Measurements from ENCODE around the gene CFAP46. TPM values are rescaled to one million over a fixed set of nuclear protein-coding genes. Genes with fewer than 3 reads are reported as not detected.
"Not testable (repeated sequence)": the region's sequence is repeated elsewhere in the genome, so short reads cannot be mapped to it uniquely, and the experiment has no call there.

CFAP46 gene
- total RNA-seq, 4 donors from 2014 or later = 0.29 to 9.0 (median 2.7) TPM

DNA sequence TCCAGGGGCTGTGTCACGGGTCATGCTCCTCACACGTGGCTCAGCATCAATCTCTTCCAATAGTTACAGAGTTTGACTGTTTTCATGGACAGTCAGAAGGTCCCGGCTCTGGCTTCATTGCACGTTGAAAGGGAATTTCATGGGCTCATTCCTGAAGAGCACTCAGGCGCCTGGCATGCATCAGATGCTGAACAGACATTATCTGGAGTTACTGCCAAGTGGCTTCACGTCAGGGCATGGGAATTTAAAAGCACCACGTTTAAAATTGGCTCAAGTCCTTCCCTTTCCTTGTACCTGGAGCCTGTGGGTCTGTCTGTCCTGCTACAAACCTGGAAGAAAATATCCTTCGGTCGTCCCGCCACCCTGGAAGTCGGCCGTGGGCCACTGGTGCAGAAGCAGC lies 50.4 kb downstream of the CFAP46 start:
- intact Hi-C loops (cut with DNase I; ENCODE audit: low total_unique reads) = no loop called here
- no peaks in the 10 kb centered on the region for H3K27me3 ChIP-seq
- peak overlapping the region in 1 of 2 donors; percentile 47 for H3K27ac ChIP-seq
- no peaks in the 10 kb centered on the region for H3K4me1 ChIP-seq
- TF ChIP-seq, protein P1, sequence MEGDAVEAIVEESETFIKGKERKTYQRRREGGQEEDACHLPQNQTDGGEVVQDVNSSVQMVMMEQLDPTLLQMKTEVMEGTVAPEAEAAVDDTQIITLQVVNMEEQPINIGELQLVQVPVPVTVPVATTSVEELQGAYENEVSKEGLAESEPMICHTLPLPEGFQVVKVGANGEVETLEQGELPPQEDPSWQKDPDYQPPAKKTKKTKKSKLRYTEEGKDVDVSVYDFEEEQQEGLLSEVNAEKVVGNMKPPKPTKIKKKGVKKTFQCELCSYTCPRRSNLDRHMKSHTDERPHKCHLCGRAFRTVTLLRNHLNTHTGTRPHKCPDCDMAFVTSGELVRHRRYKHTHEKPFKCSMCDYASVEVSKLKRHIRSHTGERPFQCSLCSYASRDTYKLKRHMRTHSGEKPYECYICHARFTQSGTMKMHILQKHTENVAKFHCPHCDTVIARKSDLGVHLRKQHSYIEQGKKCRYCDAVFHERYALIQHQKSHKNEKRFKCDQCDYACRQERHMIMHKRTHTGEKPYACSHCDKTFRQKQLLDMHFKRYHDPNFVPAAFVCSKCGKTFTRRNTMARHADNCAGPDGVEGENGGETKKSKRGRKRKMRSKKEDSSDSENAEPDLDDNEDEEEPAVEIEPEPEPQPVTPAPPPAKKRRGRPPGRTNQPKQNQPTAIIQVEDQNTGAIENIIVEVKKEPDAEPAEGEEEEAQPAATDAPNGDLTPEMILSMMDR (IDR thresholded peaks at IDR 0.05) = no peak
- TF ChIP-seq POLR2A (IDR thresholded peaks at IDR 0.05) = no peak
- DNase-seq = peak; percentile 12 to 42
- no peak overlapping the region for H3K4me3 ChIP-seq
- H3K36me3 ChIP-seq = no peaks in the 10 kb centered on the region
- H3K9me3 ChIP-seq = no peaks in the 10 kb centered on the region

DNA sequence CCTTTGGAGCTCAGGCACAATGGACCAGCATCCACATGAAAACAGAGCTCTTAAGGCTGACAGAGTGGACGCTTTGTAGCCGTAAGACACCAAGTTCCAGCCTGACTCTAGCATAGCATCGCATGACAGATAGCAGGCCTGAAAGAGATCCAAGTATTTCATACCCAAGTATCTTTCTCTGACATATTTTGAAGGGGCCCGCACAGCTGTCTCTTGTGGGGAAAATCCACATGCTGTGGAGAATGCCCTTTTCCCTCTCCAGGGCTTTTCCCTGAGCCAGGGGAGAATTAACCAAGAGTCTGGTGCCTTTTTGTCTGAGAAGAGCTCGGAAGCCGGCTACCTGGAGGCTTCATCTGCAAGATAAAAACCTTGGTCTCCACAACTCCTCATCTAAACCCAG lies 51.0 kb downstream of the CFAP46 start:
- no peaks in the 10 kb centered on the region for H3K27me3 ChIP-seq
- intact Hi-C loops (cut with DNase I; ENCODE audit: low total_unique reads) = no loop called here
- peak in 1 of 2 donors; percentile 2 for DNase-seq
- H3K36me3 ChIP-seq = no peaks in the 10 kb centered on the region
- no peaks in the 10 kb centered on the region for H3K9me3 ChIP-seq
- H3K27ac ChIP-seq = no peak overlapping the region
- H3K4me3 ChIP-seq = no peak overlapping the region
- no peak for TF ChIP-seq POLR2A (IDR thresholded peaks at IDR 0.05)
- TF ChIP-seq, protein P1 (IDR thresholded peaks at IDR 0.05) = no peak
- no peaks in the 10 kb centered on the region for H3K4me1 ChIP-seq

DNA sequence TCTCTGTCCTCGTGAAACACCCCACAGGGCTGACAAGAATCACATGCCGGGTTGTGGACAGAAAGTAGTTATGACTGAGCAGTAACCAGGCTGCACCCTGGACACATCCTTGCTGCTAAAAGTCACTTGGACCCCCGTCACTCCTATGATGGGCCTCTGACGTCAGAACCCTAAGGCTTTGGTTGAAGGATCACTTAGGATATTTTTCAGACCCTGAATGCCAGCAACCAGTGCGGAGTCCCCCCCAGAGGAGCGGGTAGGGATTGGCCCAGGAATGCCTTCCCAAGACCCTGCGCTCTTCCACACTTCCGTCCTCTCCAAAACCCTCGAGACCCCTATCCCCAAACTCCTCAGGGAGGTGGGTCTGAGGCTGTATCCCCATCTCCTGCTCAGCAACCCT lies 52.1 kb downstream of the CFAP46 start:
- no peak for TF ChIP-seq POLR2A (IDR thresholded peaks at IDR 0.05)
- TF ChIP-seq, protein P1 (IDR thresholded peaks at IDR 0.05) = no peak
- intact Hi-C loops (cut with DNase I; ENCODE audit: low total_unique reads) = no loop called here
- Histone ChIP-seq H3K4me1 (no peaks in the 10 kb centered on the region), H3K27ac (no peak overlapping the region), H3K4me3 (no peak overlapping the region), H3K9me3 (no peaks in the 10 kb centered on the region), H3K27me3 (no peaks in the 10 kb centered on the region), H3K36me3 (no peaks in the 10 kb centered on the region)
- peak in 1 of 2 donors; percentile 1 for DNase-seq

DNA sequence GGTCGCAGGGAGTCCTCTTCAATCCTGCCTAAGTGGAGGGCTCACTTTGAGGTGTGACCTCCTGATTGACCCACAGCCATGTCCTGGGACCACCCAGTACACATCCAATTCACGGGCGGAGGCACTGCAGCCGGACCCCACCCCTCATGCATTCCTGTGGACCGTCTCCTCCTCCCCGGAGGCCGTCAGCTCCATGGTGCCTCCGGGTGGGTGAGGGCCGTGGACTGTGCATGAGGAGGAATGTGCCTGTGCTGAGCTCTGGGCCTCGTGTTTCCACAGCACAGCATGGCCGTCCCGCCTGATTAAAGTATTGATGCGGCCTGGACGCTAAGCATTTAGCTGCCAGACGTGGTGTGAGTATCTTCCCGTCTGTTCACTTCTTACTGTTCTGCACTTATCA lies 52.8 kb downstream of the CFAP46 start:
- TF ChIP-seq, protein P1 (IDR thresholded peaks at IDR 0.05) = no peak
- no peak for TF ChIP-seq POLR2A (IDR thresholded peaks at IDR 0.05)
- Histone ChIP-seq H3K36me3 (no peaks in the 10 kb centered on the region), H3K4me3 (no peak overlapping the region), H3K4me1 (no peaks in the 10 kb centered on the region), H3K9me3 (no peaks in the 10 kb centered on the region), H3K27me3 (no peaks in the 10 kb centered on the region), H3K27ac (no peak overlapping the region)
- intact Hi-C loops (cut with DNase I; ENCODE audit: low total_unique reads) = no loop called here
- peak in 1 of 2 donors; percentile 4 for DNase-seq

DNA sequence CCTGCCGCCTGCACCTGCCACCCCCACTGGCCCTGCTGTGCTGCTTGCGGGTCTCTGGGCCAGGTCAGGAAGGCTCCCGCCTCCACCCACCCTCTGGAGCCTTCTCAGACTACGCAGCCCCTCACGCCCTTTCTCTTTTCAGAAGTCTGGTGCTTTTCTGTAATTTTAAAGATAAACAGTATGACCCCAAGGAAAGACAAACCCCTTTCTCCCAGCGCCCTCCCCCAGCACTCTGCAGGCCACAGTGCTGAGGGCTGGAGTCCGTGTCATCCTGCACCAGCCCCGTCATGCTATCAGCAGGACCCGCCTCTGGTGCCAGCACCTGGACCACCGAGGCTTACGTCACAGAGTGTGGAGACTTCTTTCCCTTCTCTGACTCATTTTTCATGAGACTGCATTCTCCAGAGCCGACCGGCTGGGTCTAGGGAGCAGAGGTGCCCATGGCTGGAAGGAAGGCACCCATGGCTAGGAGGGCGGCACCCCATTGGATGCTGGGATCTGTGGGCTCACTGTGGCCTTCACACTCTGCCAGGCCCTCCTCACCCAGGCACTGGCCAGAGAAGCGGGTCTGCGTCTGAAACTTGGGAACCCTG lies 53.4 kb downstream of the CFAP46 start:
- Histone ChIP-seq H3K9me3 (no peaks in the 10 kb centered on the region), H3K27ac (no peak overlapping the region), H3K4me3 (no peak overlapping the region), H3K27me3 (no peaks in the 10 kb centered on the region), H3K36me3 (no peaks in the 10 kb centered on the region), H3K4me1 (no peaks in the 10 kb centered on the region)
- DNase-seq = no peak
- TF ChIP-seq, protein P1 (IDR thresholded peaks at IDR 0.05) = no peak
- TF ChIP-seq POLR2A (IDR thresholded peaks at IDR 0.05) = no peak
- intact Hi-C loops (cut with DNase I; ENCODE audit: low total_unique reads) = no loop called here

DNA sequence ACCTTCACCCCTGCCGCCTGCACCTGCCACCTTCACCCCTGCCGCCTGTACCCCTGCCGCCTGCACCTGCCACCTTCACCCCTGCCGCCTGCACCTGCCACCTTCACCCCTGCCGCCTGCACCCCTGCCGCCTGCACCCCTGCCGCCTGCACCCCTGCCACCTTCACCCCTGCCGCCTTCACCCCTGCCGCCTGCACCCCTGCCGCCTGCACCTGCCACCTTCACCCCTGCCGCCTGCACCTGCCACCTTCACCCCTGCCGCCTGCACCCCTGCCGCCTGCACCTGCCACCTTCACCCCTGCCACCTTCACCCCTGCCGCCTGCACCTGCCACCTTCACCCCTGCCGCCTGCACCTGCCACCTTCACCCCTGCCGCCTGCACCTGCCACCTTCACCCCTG lies 53.9 kb downstream of the CFAP46 start:
- H3K4me1 ChIP-seq; DNase-seq; H3K27me3 ChIP-seq; H3K9me3 ChIP-seq; H3K4me3 ChIP-seq; intact Hi-C loops (cut with DNase I; ENCODE audit: low total_unique reads); H3K36me3 ChIP-seq; H3K27ac ChIP-seq: not testable (repeated sequence)

Measured in uterus (tissue), 4 donors.